Spleen (tissue), 7 donors: ENCODE measurements around the gene PPP1R16B.
"Not testable (repeated sequence)": the region's sequence is repeated elsewhere in the genome, so short reads cannot be mapped to it uniquely, and the experiment has no call there.

ENCODE experiments used
- POLR2A ChIP-seq, 3 donors: fragments of 450-650 bp; IDR thresholded peaks; one replicate each; pipeline ENCODE4 v1.5.1; 2017; ENCODE audit warnings: antibody characterized with exemption in 3 of 3, mild to moderate bottlenecking in 1 of 3
- POLR2AphosphoS5 ChIP-seq, 3 donors: sonication (generic); formaldehyde crosslinking; IDR thresholded peaks; one replicate each; pipeline ENCODE4 v1.5.1; 2017; ENCODE audit warnings: antibody characterized with exemption in 3 of 3
- TF ChIP-seq, protein P1 (sequence below), 11 experiments: fragments of 200-600 bp in 7 of 11; fragments of 450-650 bp in 4 of 11; sonication (generic) in 4 of 11; IDR thresholded peaks in 8 of 11; conservative IDR thresholded peaks in 3 of 11; 1 replicate in 7 of 11; 2 replicates in 4 of 11; pipeline versions ENCODE4 v1.4.0 to v1.8.0; 2016 to 2021; ENCODE audit warnings: antibody characterized with exemption in 11 of 11, inconsistent platforms in 4 of 11, mild to moderate bottlenecking in 1 of 11
- donor health status: DM: no; HTN: no; CAD: no; lungs with moderate emphysema.
- donor health status: DM: no; HTN: no; CAD: no.
- donor health status: DM: no; HTN: no; CAD: no.

DNA sequence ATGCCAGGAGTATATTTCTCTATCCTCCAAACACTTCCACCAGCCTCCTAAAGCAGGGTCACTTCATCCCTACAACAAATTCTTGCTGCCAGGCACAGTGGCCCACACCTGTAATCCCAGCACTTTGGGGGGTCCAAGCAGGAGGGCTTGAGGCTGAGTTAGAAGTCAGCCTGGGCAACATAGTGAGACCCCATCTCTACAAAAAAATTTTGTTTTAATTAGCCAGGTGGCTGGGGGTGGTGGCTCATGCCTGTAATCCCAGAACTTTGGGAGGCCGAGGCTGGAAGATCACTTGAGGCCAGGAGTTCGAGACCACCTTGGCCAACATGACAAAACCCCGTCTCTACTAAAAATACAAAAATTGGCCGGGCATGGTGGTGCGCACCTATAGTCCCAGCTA is 11.4 kb upstream of the PPP1R16B start:
- TF ChIP-seq, protein P1, sequence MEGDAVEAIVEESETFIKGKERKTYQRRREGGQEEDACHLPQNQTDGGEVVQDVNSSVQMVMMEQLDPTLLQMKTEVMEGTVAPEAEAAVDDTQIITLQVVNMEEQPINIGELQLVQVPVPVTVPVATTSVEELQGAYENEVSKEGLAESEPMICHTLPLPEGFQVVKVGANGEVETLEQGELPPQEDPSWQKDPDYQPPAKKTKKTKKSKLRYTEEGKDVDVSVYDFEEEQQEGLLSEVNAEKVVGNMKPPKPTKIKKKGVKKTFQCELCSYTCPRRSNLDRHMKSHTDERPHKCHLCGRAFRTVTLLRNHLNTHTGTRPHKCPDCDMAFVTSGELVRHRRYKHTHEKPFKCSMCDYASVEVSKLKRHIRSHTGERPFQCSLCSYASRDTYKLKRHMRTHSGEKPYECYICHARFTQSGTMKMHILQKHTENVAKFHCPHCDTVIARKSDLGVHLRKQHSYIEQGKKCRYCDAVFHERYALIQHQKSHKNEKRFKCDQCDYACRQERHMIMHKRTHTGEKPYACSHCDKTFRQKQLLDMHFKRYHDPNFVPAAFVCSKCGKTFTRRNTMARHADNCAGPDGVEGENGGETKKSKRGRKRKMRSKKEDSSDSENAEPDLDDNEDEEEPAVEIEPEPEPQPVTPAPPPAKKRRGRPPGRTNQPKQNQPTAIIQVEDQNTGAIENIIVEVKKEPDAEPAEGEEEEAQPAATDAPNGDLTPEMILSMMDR (IDR thresholded peaks at IDR 0.05 in 8 of 11, conservative IDR thresholded peaks at IDR 0.05 in 3 of 11): not testable (repeated sequence)
- not testable (repeated sequence) for TF ChIP-seq POLR2AphosphoS5, POLR2A (IDR thresholded peaks at IDR 0.05)
